Endothelial cell of umbilical vein (primary cell): ENCODE results near the gene KCNIP3.

Experiments
- CTCF ChIP-seq, 2 donors: IDR thresholded peaks; 1 replicate in 1 of 2; 2 replicates in 1 of 2; pipeline ENCODE4 v1.5.1; 2011; ENCODE audit warnings: low read length in 2 of 2, mild to moderate bottlenecking in 2 of 2, moderate library complexity in 2 of 2, control low read depth in 1 of 2, inconsistent platforms in 1 of 2, low read depth in 1 of 2; ENCODE audit not compliant: insufficient read depth in 1 of 2; ENCODE audit errors: extremely low read depth in 1 of 2
- EZH2 ChIP-seq: IDR thresholded peaks from 2 replicates; pipeline ENCODE4 v1.6.1; 2012; ENCODE audit warnings: borderline replicate concordance, low read depth, mild to moderate bottlenecking, moderate library complexity, low read length, inconsistent platforms; ENCODE audit not compliant: severe bottlenecking
- JUN ChIP-seq: IDR thresholded peaks from 2 replicates; pipeline ENCODE4 v1.6.1; 2011; ENCODE audit warnings: borderline replicate concordance, low read depth; ENCODE audit not compliant: insufficient read length, insufficient read depth
- MAX ChIP-seq: IDR thresholded peaks from 2 replicates; pipeline ENCODE4 v1.6.1; 2011; ENCODE audit not compliant: insufficient read depth, insufficient read length
- POLR2A ChIP-seq: IDR thresholded peaks from 2 replicates; pipeline ENCODE4 v1.6.1; 2012; ENCODE audit warnings: low read depth, mild to moderate bottlenecking, control low read depth, low read length
- POLR2AphosphoS5 ChIP-seq: IDR thresholded peaks from 2 replicates; pipeline ENCODE4 v1.6.1; 2012; ENCODE audit warnings: low read depth, mild to moderate bottlenecking, control low read depth, low read length, moderate library complexity; ENCODE audit not compliant: insufficient read depth

DNA sequence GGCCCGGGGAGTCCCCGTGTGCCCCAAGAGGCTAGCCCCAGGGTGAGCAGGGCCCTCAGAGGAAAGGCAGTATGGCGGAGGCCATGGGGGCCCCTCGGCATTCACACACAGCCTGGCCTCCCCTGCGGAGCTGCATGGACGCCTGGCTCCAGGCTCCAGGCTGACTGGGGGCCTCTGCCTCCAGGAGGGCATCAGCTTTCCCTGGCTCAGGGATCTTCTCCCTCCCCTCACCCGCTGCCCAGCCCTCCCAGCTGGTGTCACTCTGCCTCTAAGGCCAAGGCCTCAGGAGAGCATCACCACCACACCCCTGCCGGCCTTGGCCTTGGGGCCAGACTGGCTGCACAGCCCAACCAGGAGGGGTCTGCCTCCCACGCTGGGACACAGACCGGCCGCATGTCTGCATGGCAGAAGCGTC lies 88.4 kb downstream of the KCNIP3 start:
- TF ChIP-seq POLR2A (no peak), POLR2AphosphoS5 (no peak), CTCF (IDR thresholded peaks at IDR 0.05; ENCODE audit: extremely low read depth in 1 of 2, insufficient read depth in 1 of 2, low read depth in 1 of 2, low read length in 2 of 2) (no peak), JUN (no peak), EZH2 (no peak), MAX (no peak)
